C4-2B (cell line): ENCODE measurements around the gene PIP5K1A.

ENCODE experiments used
- H3K27ac ChIP-seq: fragments of 450-650 bp; 2 replicates; pipeline ENCODE4 v1.5.1; 2017
- ZFX ChIP-seq: fragments of 450-650 bp; IDR thresholded peaks from 2 replicates; pipeline ENCODE4 v1.6.1; 2017
- TF ChIP-seq, protein P1 (sequence below): fragments of 450-650 bp; conservative IDR thresholded peaks from 2 replicates; pipeline ENCODE4 v1.5.1; 2017; ENCODE audit warnings: mild to moderate bottlenecking

PIP5K1A gene

DNA sequence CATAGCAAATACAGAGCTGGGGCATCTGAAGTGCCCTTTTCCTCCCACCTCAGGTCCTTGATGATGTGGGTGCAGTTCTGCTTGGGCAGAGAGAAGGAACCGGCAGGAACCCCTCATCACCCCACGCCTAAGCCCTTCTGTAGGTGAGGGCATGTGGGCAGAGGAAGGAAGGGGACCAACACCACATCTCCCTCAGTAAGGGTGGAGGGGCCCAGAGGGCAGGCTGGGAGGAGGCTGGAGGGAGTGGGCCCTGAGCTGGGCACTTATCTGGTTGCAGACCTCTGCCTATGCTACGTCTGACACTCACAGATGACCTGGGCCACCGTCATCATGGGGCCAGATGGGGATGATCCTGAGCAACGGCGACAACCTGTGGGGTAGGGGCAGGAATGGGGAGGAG is 94.7 kb downstream of the PIP5K1A start:
- H3K27ac ChIP-seq: no peak overlapping the region

DNA sequence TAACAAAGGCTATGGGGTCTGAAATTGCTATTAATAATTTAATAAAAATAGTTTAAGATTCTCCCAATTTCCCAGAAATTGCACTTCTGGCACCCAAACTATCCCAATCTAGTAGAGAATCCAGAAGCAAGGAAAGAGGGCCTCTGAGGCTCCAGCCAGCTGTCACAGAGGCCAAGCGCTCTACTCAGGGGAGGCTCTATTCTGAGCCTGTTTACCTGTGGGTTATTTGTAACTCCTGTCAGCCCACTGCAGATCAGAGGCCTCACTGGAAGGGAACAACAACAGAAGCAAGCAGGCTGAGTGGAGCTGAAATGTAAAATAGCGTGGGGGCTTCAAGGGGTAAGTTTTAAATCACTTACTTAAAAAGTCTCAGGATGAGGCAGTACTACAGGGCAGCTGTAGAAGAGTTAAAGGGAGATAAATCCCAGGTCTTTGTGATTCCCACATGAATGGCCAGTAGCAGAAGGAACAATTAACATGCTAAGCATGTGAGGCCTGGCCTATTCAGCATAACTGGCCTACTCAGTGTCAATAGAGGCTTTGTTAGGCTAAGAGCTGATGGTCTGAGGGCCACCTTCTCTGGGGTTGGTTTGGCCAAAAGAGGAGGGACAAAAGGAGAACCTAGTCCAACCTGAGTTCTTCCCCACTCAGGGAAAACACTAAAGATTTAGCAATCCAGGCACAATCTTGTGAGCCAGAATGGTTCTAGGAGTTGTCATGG is 96.5 kb downstream of the PIP5K1A start:
- H3K27ac ChIP-seq: no peak overlapping the region
- TF ChIP-seq, protein P1, sequence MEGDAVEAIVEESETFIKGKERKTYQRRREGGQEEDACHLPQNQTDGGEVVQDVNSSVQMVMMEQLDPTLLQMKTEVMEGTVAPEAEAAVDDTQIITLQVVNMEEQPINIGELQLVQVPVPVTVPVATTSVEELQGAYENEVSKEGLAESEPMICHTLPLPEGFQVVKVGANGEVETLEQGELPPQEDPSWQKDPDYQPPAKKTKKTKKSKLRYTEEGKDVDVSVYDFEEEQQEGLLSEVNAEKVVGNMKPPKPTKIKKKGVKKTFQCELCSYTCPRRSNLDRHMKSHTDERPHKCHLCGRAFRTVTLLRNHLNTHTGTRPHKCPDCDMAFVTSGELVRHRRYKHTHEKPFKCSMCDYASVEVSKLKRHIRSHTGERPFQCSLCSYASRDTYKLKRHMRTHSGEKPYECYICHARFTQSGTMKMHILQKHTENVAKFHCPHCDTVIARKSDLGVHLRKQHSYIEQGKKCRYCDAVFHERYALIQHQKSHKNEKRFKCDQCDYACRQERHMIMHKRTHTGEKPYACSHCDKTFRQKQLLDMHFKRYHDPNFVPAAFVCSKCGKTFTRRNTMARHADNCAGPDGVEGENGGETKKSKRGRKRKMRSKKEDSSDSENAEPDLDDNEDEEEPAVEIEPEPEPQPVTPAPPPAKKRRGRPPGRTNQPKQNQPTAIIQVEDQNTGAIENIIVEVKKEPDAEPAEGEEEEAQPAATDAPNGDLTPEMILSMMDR: no peak
- no peak for TF ChIP-seq ZFX

More for the DNA sequence above, 94.7 kb downstream of the PIP5K1A start:
- TF ChIP-seq, protein P1: no peak
- no peak for TF ChIP-seq ZFX
